ENCODE results near the gene PARD6G. TPM values are rescaled to one million over a fixed set of nuclear protein-coding genes. Genes with fewer than 3 reads are reported as not detected.

PARD6G gene
- total and polyA plus RNA-seq, 10 of the 15 experiments (the other 5 are each of a cell fraction or from before 2014, with no cell fraction given) = 0.20 to 2.0 (median 0.60) TPM

DNA sequence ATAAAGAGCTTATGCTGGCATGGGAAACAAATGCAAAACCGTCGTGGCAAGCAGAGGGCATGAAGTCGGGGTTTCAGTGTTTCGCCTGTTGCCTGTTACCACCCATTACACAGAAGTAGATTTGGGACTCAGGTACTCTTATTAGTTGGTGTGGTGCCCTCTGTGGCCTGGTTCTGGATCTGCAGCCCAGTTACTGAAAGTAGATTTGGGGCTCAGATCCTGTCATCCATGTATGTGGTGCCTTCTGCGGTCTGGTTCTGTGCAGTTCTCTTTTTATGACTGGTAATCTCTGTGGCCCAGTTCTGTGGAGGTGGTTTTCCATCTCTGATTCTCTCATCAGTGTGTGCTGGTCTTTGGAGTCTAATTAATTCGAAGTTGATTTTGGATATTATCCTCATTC is 93.0 kb downstream of the PARD6G start (continued):
- TF ChIP-seq MYC (IDR thresholded peaks at IDR 0.05; ENCODE audit: insufficient read depth, insufficient read length, insufficient replicate concordance, low read length, severe bottlenecking) = no peak
- no peak for TF ChIP-seq GATAD2B (conservative IDR thresholded peaks at IDR 0.05; ENCODE audit: low read depth)

DNA sequence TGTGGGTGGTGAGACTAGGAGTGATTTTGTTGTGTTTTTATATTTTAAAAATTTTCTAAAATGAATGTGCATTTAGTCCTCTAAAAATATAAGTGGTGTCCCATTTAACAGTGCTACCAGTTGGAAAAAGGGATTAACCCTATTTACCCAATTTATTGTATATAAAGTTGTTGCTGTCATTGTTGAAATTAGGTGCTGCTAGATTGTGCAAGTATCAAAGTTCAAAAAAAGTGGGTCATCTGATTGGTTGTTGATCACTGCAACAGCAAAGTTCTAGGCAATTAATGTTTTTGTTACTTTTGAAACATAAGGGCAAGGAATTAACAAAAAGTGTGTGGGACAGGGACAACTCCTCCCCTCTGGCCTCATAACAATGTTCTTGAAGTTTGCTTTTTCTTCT is 97.6 kb downstream of the PARD6G start:
- ChIA-PET CTCF (no interaction called here), POLR2A (no interaction called here), RAD21 (ENCODE audit: unreplicated experiment) (no interaction called here), SMC1A (ENCODE audit: uncharacterized antibody, unreplicated experiment) (no interaction called here)
- peaks cover 5% of the 10 kb centered on the region for H3K4me1 ChIP-seq (ENCODE audit: control insufficient read depth, insufficient read depth, low read length)
- H2AFZ ChIP-seq (ENCODE audit: control insufficient read depth, low read depth, low read length) = no peak overlapping the region
- FAIRE-seq = no peak
- BruUV-seq (replicated peaks) = no TSS peak
- H3K27ac ChIP-seq (ENCODE audit: control insufficient read depth, insufficient read depth) = no peak overlapping the region
- no peaks in the 10 kb centered on the region for H3K27me3 ChIP-seq (replicated peaks in 1 of 2; ENCODE audit: control insufficient read depth in 2 of 2, insufficient read depth in 2 of 2, low read length in 1 of 2)
- no peaks in the 10 kb centered on the region; the same call in 1 of the 2 replicates for H3K79me2 ChIP-seq (ENCODE audit: control insufficient read depth, insufficient read depth, low read length)
- H3K4me2 ChIP-seq (ENCODE audit: control insufficient read depth, insufficient read depth) = no peak overlapping the region
- no peak for DNase-seq (ENCODE audit: low read depth, low spot score)
- ATAC-seq = no peak
- intact Hi-C loops (cut with micrococcal nuclease; ENCODE audit: unreplicated experiment) (loop anchor here (5.0 to 10.0 kb wide), 3 partner anchors 117 to 465 kb away; partner anchors contain the start of genes RBFA and TXNL4A), in situ Hi-C loops (cut with MboI) (no loop called here)
- no peaks in the 10 kb centered on the region for H4K20me1 ChIP-seq (ENCODE audit: control insufficient read depth, insufficient read depth)
- no peaks in the 10 kb centered on the region for H3K36me3 ChIP-seq (ENCODE audit: control insufficient read depth in 2 of 2, insufficient read depth in 2 of 2, low read length in 1 of 2)
- H3K4me3 ChIP-seq = no peak overlapping the region
- H3K9ac ChIP-seq (ENCODE audit: control insufficient read depth, insufficient read depth, low read length) = no peak overlapping the region
- no peaks in the 10 kb centered on the region for H3K9me3 ChIP-seq (replicated peaks; ENCODE audit: control insufficient read depth, insufficient read depth, low read length)
- no peak for TF ChIP-seq MTA3 (IDR thresholded peaks at IDR 0.05; ENCODE audit: borderline replicate concordance, low read length)
- TF ChIP-seq, protein P1, sequence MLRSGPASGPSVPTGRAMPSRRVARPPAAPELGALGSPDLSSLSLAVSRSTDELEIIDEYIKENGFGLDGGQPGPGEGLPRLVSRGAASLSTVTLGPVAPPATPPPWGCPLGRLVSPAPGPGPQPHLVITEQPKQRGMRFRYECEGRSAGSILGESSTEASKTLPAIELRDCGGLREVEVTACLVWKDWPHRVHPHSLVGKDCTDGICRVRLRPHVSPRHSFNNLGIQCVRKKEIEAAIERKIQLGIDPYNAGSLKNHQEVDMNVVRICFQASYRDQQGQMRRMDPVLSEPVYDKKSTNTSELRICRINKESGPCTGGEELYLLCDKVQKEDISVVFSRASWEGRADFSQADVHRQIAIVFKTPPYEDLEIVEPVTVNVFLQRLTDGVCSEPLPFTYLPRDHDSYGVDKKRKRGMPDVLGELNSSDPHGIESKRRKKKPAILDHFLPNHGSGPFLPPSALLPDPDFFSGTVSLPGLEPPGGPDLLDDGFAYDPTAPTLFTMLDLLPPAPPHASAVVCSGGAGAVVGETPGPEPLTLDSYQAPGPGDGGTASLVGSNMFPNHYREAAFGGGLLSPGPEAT (IDR thresholded peaks at IDR 0.05; ENCODE audit: low read depth) = no peak
- TF ChIP-seq ZSCAN29 (IDR thresholded peaks at IDR 0.05) = no peak
- no peak for TF ChIP-seq SIX5 (IDR thresholded peaks at IDR 0.05; ENCODE audit: low read depth, low read length, severe bottlenecking)
- TF ChIP-seq, protein P2, sequence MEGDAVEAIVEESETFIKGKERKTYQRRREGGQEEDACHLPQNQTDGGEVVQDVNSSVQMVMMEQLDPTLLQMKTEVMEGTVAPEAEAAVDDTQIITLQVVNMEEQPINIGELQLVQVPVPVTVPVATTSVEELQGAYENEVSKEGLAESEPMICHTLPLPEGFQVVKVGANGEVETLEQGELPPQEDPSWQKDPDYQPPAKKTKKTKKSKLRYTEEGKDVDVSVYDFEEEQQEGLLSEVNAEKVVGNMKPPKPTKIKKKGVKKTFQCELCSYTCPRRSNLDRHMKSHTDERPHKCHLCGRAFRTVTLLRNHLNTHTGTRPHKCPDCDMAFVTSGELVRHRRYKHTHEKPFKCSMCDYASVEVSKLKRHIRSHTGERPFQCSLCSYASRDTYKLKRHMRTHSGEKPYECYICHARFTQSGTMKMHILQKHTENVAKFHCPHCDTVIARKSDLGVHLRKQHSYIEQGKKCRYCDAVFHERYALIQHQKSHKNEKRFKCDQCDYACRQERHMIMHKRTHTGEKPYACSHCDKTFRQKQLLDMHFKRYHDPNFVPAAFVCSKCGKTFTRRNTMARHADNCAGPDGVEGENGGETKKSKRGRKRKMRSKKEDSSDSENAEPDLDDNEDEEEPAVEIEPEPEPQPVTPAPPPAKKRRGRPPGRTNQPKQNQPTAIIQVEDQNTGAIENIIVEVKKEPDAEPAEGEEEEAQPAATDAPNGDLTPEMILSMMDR (IDR thresholded peaks at IDR 0.05 in 2 of 3, conservative IDR thresholded peaks at IDR 0.05 in 1 of 3; ENCODE audit: control insufficient read depth in 2 of 3, extremely low read depth in 1 of 3, insufficient read depth in 1 of 3, low read depth in 3 of 3, low read length in 3 of 3) = no peak
- TF ChIP-seq, protein P3, sequence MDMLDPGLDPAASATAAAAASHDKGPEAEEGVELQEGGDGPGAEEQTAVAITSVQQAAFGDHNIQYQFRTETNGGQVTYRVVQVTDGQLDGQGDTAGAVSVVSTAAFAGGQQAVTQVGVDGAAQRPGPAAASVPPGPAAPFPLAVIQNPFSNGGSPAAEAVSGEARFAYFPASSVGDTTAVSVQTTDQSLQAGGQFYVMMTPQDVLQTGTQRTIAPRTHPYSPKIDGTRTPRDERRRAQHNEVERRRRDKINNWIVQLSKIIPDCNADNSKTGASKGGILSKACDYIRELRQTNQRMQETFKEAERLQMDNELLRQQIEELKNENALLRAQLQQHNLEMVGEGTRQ (IDR thresholded peaks at IDR 0.05; ENCODE audit: borderline replicate concordance, low read depth, low read length) = no peak
- TF ChIP-seq ESRRA (IDR thresholded peaks at IDR 0.05; ENCODE audit: low read length) = no peak
- no peak for TF ChIP-seq STAT3 (IDR thresholded peaks at IDR 0.05; ENCODE audit: low read depth, low read length)
- TF ChIP-seq MYC (IDR thresholded peaks at IDR 0.05; ENCODE audit: insufficient read depth, insufficient read length, insufficient replicate concordance, low read length, severe bottlenecking) = no peak
- TF ChIP-seq FOXM1 (IDR thresholded peaks at IDR 0.05; ENCODE audit: low read depth, low read length) = no peak
- TF ChIP-seq, protein P4, sequence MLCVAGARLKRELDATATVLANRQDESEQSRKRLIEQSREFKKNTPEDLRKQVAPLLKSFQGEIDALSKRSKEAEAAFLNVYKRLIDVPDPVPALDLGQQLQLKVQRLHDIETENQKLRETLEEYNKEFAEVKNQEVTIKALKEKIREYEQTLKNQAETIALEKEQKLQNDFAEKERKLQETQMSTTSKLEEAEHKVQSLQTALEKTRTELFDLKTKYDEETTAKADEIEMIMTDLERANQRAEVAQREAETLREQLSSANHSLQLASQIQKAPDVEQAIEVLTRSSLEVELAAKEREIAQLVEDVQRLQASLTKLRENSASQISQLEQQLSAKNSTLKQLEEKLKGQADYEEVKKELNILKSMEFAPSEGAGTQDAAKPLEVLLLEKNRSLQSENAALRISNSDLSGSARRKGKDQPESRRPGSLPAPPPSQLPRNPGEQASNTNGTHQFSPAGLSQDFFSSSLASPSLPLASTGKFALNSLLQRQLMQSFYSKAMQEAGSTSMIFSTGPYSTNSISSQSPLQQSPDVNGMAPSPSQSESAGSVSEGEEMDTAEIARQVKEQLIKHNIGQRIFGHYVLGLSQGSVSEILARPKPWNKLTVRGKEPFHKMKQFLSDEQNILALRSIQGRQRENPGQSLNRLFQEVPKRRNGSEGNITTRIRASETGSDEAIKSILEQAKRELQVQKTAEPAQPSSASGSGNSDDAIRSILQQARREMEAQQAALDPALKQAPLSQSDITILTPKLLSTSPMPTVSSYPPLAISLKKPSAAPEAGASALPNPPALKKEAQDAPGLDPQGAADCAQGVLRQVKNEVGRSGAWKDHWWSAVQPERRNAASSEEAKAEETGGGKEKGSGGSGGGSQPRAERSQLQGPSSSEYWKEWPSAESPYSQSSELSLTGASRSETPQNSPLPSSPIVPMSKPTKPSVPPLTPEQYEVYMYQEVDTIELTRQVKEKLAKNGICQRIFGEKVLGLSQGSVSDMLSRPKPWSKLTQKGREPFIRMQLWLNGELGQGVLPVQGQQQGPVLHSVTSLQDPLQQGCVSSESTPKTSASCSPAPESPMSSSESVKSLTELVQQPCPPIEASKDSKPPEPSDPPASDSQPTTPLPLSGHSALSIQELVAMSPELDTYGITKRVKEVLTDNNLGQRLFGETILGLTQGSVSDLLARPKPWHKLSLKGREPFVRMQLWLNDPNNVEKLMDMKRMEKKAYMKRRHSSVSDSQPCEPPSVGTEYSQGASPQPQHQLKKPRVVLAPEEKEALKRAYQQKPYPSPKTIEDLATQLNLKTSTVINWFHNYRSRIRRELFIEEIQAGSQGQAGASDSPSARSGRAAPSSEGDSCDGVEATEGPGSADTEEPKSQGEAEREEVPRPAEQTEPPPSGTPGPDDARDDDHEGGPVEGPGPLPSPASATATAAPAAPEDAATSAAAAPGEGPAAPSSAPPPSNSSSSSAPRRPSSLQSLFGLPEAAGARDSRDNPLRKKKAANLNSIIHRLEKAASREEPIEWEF (IDR thresholded peaks at IDR 0.05; ENCODE audit: insufficient replicate concordance, low read depth, low read length) = no peak
- no peak for TF ChIP-seq ZNF274 (IDR thresholded peaks at IDR 0.05; ENCODE audit: insufficient read depth, insufficient read length)

Data from GM12878 (cell line).